ENCODE data around the gene SNCA.

SNCA gene

GRCh38 chr4:89759426-89759825 lies 77.5 kb downstream of the SNCA start:
- TF ChIP-seq CSRNP3 (CRISPR knock-in tag; IDR thresholded peaks at IDR 0.05) (no peak), SNAI2 (CRISPR knock-in tag; IDR thresholded peaks at IDR 0.05) (no peak), RARB (CRISPR knock-in tag; IDR thresholded peaks at IDR 0.05) (no peak), ZNF70 (CRISPR knock-in tag; IDR thresholded peaks at IDR 0.05) (no peak), ISL1 (CRISPR knock-in tag; IDR thresholded peaks at IDR 0.05) (no peak), ZFP30 (CRISPR knock-in tag; IDR thresholded peaks at IDR 0.05) (no peak), BACH2 (CRISPR knock-in tag; IDR thresholded peaks at IDR 0.05; ENCODE audit: borderline replicate concordance) (no peak), TCF4 (CRISPR knock-in tag; IDR thresholded peaks at IDR 0.05; ENCODE audit: borderline replicate concordance) (no peak), ZC3H10 (CRISPR knock-in tag; IDR thresholded peaks at IDR 0.05) (no peak), PATZ1 (CRISPR knock-in tag; IDR thresholded peaks at IDR 0.05; ENCODE audit: borderline replicate concordance) (no peak), ZNF8 (CRISPR knock-in tag; IDR thresholded peaks at IDR 0.05) (no peak), CSDC2 (CRISPR knock-in tag; IDR thresholded peaks at IDR 0.05) (no peak), CREB5 (CRISPR knock-in tag; IDR thresholded peaks at IDR 0.05; ENCODE audit: low read depth) (no peak), TOX (CRISPR knock-in tag; IDR thresholded peaks at IDR 0.05; ENCODE audit: borderline replicate concordance) (no peak), ZFP3 (CRISPR knock-in tag; IDR thresholded peaks at IDR 0.05) (no peak), GLIS3 (CRISPR knock-in tag; IDR thresholded peaks at IDR 0.05) (no peak), ARNTL (CRISPR knock-in tag; IDR thresholded peaks at IDR 0.05; ENCODE audit: borderline replicate concordance, low read depth) (no peak), POU6F1 (CRISPR knock-in tag; IDR thresholded peaks at IDR 0.05; ENCODE audit: borderline replicate concordance, low read depth) (no peak)
- ATAC-seq: no peak

GRCh38 chr4:89757154-89757719 lies 79.7 kb downstream of the SNCA start:
- no peak for TF ChIP-seq TOX (CRISPR knock-in tag; IDR thresholded peaks at IDR 0.05; ENCODE audit: borderline replicate concordance)
- TF ChIP-seq TSHZ2 (CRISPR knock-in tag; IDR thresholded peaks at IDR 0.05): no peak
- no peak for TF ChIP-seq PPARA (CRISPR knock-in tag; IDR thresholded peaks at IDR 0.05; ENCODE audit: borderline replicate concordance)
- peak; percentile 43 for TF ChIP-seq ISL1 (CRISPR knock-in tag; IDR thresholded peaks at IDR 0.05)
- no peak for TF ChIP-seq ZC3H10 (CRISPR knock-in tag; IDR thresholded peaks at IDR 0.05)
- TF ChIP-seq TCF4 (CRISPR knock-in tag; IDR thresholded peaks at IDR 0.05; ENCODE audit: borderline replicate concordance): peak; percentile 48; the same call in 1 of the 2 replicates
- TF ChIP-seq ZFP3 (CRISPR knock-in tag; IDR thresholded peaks at IDR 0.05): no peak
- no peak for TF ChIP-seq GLIS3 (CRISPR knock-in tag; IDR thresholded peaks at IDR 0.05)
- TF ChIP-seq ZNF565 (CRISPR knock-in tag; conservative IDR thresholded peaks at IDR 0.05; ENCODE audit: low read depth): no peak
- TF ChIP-seq CREB5 (CRISPR knock-in tag; IDR thresholded peaks at IDR 0.05; ENCODE audit: low read depth): no peak
- no peak for TF ChIP-seq ZNF8 (CRISPR knock-in tag; IDR thresholded peaks at IDR 0.05)
- no peak for TF ChIP-seq ZFP30 (CRISPR knock-in tag; IDR thresholded peaks at IDR 0.05)
- TF ChIP-seq ZNF70 (CRISPR knock-in tag; IDR thresholded peaks at IDR 0.05): no peak
- TF ChIP-seq CSRNP3 (CRISPR knock-in tag; IDR thresholded peaks at IDR 0.05): no peak
- TF ChIP-seq ARNTL (CRISPR knock-in tag; IDR thresholded peaks at IDR 0.05; ENCODE audit: borderline replicate concordance, low read depth): no peak
- no peak for TF ChIP-seq RARB (CRISPR knock-in tag; IDR thresholded peaks at IDR 0.05)
- no peak for TF ChIP-seq OSR1 (CRISPR knock-in tag; IDR thresholded peaks at IDR 0.05)
- no peak for TF ChIP-seq BACH2 (CRISPR knock-in tag; IDR thresholded peaks at IDR 0.05; ENCODE audit: borderline replicate concordance)
- ATAC-seq: no peak

All from SK-N-SH treated with all-trans-retinoic acid at 6 μM for 48 hours (cell line).